ENCODE measurements around the gene CHDH. TPM values are rescaled to one million over a fixed set of nuclear protein-coding genes. Genes with fewer than 3 reads are reported as not detected.

Gene CHDH
- total and polyA plus RNA-seq, 2 experiments from 2014 or later: 2.3 to 6.6 TPM

DNA sequence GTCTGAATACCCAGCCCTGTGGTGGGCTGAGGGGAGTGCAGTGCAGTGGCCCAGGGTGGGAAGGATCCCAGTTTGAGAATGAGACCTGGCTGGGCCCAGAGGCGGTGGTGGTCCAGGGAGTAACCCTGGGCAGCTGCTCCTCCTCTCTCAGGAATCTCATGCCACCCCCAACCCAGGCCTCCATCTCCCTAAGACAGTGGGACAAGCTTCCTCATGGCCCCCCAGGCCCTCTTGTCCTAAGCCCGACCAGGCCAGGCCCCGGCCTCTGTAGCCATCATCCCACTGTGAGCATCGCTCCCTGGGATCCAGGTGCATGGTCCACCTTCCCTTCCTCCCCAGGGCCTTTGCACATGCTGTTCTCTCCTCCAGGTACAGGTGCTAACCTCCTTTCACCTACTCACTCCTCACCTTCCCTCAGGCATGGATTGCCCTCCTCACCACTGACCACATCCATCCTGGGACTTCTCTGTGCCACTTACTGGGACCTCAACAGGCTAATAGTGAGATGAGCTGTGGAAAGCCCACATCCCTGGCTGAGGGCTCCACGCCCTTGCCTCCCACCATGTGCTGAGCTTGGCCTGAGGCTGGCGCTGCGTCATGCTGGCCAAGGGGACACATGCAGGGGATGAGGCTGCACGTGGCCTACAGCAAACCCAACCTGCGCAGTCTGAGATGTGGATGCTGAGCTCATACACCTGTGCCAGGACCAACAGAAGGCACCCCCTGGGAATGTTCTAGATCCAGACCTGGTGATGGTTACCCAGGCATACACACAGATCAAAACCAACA, 9.9 kb downstream of the CHDH start (continued):
- TF ChIP-seq, protein P1, sequence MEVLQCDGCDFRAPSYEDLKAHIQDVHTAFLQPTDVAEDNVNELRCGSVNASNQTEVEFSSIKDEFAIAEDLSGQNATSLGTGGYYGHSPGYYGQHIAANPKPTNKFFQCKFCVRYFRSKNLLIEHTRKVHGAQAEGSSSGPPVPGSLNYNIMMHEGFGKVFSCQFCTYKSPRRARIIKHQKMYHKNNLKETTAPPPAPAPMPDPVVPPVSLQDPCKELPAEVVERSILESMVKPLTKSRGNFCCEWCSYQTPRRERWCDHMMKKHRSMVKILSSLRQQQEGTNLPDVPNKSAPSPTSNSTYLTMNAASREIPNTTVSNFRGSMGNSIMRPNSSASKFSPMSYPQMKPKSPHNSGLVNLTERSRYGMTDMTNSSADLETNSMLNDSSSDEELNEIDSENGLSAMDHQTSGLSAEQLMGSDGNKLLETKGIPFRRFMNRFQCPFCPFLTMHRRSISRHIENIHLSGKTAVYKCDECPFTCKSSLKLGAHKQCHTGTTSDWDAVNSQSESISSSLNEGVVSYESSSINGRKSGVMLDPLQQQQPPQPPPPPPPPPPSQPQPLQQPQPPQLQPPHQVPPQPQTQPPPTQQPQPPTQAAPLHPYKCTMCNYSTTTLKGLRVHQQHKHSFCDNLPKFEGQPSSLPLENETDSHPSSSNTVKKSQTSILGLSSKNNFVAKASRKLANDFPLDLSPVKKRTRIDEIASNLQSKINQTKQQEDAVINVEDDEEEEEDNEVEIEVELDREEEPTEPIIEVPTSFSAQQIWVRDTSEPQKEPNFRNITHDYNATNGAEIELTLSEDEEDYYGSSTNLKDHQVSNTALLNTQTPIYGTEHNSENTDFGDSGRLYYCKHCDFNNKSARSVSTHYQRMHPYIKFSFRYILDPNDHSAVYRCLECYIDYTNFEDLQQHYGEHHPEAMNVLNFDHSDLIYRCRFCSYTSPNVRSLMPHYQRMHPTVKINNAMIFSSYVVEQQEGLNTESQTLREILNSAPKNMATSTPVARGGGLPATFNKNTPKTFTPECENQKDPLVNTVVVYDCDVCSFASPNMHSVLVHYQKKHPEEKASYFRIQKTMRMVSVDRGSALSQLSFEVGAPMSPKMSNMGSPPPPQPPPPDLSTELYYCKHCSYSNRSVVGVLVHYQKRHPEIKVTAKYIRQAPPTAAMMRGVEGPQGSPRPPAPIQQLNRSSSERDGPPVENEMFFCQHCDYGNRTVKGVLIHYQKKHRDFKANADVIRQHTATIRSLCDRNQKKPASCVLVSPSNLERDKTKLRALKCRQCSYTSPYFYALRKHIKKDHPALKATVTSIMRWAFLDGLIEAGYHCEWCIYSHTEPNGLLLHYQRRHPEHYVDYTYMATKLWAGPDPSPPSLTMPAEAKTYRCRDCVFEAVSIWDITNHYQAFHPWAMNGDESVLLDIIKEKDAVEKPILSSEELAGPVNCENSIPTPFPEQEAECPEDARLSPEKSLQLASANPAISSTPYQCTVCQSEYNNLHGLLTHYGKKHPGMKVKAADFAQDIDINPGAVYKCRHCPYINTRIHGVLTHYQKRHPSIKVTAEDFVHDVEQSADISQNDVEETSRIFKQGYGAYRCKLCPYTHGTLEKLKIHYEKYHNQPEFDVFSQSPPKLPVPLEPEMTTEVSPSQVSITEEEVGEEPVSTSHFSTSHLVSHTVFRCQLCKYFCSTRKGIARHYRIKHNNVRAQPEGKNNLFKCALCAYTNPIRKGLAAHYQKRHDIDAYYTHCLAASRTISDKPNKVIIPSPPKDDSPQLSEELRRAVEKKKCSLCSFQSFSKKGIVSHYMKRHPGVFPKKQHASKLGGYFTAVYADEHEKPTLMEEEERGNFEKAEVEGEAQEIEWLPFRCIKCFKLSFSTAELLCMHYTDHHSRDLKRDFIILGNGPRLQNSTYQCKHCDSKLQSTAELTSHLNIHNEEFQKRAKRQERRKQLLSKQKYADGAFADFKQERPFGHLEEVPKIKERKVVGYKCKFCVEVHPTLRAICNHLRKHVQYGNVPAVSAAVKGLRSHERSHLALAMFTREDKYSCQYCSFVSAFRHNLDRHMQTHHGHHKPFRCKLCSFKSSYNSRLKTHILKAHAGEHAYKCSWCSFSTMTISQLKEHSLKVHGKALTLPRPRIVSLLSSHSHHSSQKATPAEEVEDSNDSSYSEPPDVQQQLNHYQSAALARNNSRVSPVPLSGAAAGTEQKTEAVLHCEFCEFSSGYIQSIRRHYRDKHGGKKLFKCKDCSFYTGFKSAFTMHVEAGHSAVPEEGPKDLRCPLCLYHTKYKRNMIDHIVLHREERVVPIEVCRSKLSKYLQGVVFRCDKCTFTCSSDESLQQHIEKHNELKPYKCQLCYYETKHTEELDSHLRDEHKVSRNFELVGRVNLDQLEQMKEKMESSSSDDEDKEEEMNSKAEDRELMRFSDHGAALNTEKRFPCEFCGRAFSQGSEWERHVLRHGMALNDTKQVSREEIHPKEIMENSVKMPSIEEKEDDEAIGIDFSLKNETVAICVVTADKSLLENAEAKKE (CRISPR knock-in tag; IDR thresholded peaks at IDR 0.05): no peak
- no peak for TF ChIP-seq ETS1 (IDR thresholded peaks at IDR 0.05)
- TF ChIP-seq ZNF331 (CRISPR knock-in tag; IDR thresholded peaks at IDR 0.05; ENCODE audit: low read depth): no peak

GRCh38 chr3:53835257-53835656, 11.0 kb downstream of the CHDH start:
- no peaks in the 10 kb centered on the region for H3F3A ChIP-seq (replicated peaks; ENCODE audit: low read depth)
- no peak overlapping the region for H3K27ac Mint-ChIP-seq
- no peak overlapping the region for H3K27ac ChIP-seq (ENCODE audit: low read depth)
- H3K79me2 ChIP-seq (replicated peaks; ENCODE audit: insufficient read depth): no peaks in the 10 kb centered on the region
- ATAC-seq (no peak), DNase-seq (ENCODE audit: low spot score) (no peak)
- no peak overlapping the region for H3K4me3 Mint-ChIP-seq
- H4K20me1 ChIP-seq (replicated peaks; ENCODE audit: insufficient read depth): no peaks in the 10 kb centered on the region; the same call in 1 of the 2 replicates
- H3K4me2 ChIP-seq: no peak overlapping the region
- H3K9me3 Mint-ChIP-seq: no peaks in the 10 kb centered on the region
- peaks cover 2% of the 10 kb centered on the region for H3K27me3 Mint-ChIP-seq (ENCODE audit: insufficient read depth, low read depth, poor library complexity)
- no peaks in the 10 kb centered on the region for H3K27me3 ChIP-seq (ENCODE audit: insufficient read depth)
- no peaks in the 10 kb centered on the region for H3K4me1 Mint-ChIP-seq
- H3K9me2 ChIP-seq (ENCODE audit: insufficient read depth): no peaks in the 10 kb centered on the region
- H3K4me3 ChIP-seq: no peak overlapping the region
- no peak overlapping the region for H2AFZ ChIP-seq
- no peaks in the 10 kb centered on the region for H3K4me1 ChIP-seq (ENCODE audit: insufficient read depth)
- H3K36me3 Mint-ChIP-seq (ENCODE audit: low read depth): no peaks in the 10 kb centered on the region
- H3K36me3 ChIP-seq (ENCODE audit: insufficient read depth): no peaks in the 10 kb centered on the region
- TF ChIP-seq ZNF114 (CRISPR knock-in tag; IDR thresholded peaks at IDR 0.05) (no peak), ZNF331 (CRISPR knock-in tag; IDR thresholded peaks at IDR 0.05; ENCODE audit: low read depth) (no peak), CREB1 (CRISPR knock-in tag; IDR thresholded peaks at IDR 0.05; ENCODE audit: low read depth) (no peak), STAT1 (IDR thresholded peaks at IDR 0.05; ENCODE audit: unreplicated experiment) (no peak), EZH2 (IDR thresholded peaks at IDR 0.05; ENCODE audit: low read depth, unreplicated experiment) (no peak), JUNB (IDR thresholded peaks at IDR 0.05; ENCODE audit: unreplicated experiment) (no peak), EZH2phosphoT487 (IDR thresholded peaks at IDR 0.05; ENCODE audit: unreplicated experiment) (no peak), POLR2AphosphoS5 (IDR thresholded peaks at IDR 0.05; ENCODE audit: low read depth) (no peak)
- TF ChIP-seq, protein P2, sequence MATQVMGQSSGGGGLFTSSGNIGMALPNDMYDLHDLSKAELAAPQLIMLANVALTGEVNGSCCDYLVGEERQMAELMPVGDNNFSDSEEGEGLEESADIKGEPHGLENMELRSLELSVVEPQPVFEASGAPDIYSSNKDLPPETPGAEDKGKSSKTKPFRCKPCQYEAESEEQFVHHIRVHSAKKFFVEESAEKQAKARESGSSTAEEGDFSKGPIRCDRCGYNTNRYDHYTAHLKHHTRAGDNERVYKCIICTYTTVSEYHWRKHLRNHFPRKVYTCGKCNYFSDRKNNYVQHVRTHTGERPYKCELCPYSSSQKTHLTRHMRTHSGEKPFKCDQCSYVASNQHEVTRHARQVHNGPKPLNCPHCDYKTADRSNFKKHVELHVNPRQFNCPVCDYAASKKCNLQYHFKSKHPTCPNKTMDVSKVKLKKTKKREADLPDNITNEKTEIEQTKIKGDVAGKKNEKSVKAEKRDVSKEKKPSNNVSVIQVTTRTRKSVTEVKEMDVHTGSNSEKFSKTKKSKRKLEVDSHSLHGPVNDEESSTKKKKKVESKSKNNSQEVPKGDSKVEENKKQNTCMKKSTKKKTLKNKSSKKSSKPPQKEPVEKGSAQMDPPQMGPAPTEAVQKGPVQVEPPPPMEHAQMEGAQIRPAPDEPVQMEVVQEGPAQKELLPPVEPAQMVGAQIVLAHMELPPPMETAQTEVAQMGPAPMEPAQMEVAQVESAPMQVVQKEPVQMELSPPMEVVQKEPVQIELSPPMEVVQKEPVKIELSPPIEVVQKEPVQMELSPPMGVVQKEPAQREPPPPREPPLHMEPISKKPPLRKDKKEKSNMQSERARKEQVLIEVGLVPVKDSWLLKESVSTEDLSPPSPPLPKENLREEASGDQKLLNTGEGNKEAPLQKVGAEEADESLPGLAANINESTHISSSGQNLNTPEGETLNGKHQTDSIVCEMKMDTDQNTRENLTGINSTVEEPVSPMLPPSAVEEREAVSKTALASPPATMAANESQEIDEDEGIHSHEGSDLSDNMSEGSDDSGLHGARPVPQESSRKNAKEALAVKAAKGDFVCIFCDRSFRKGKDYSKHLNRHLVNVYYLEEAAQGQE (IDR thresholded peaks at IDR 0.05; ENCODE audit: unreplicated experiment): no peak
- TF ChIP-seq, protein P3, sequence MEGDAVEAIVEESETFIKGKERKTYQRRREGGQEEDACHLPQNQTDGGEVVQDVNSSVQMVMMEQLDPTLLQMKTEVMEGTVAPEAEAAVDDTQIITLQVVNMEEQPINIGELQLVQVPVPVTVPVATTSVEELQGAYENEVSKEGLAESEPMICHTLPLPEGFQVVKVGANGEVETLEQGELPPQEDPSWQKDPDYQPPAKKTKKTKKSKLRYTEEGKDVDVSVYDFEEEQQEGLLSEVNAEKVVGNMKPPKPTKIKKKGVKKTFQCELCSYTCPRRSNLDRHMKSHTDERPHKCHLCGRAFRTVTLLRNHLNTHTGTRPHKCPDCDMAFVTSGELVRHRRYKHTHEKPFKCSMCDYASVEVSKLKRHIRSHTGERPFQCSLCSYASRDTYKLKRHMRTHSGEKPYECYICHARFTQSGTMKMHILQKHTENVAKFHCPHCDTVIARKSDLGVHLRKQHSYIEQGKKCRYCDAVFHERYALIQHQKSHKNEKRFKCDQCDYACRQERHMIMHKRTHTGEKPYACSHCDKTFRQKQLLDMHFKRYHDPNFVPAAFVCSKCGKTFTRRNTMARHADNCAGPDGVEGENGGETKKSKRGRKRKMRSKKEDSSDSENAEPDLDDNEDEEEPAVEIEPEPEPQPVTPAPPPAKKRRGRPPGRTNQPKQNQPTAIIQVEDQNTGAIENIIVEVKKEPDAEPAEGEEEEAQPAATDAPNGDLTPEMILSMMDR (conservative IDR thresholded peaks at IDR 0.05; ENCODE audit: low read depth in 2 of 2): no peak
